ENCODE measurements around the gene LRRFIP2.
"Not testable (repeated sequence)": the region's sequence is repeated elsewhere in the genome, so short reads cannot be mapped to it uniquely, and the experiment has no call there.

LRRFIP2 gene

DNA sequence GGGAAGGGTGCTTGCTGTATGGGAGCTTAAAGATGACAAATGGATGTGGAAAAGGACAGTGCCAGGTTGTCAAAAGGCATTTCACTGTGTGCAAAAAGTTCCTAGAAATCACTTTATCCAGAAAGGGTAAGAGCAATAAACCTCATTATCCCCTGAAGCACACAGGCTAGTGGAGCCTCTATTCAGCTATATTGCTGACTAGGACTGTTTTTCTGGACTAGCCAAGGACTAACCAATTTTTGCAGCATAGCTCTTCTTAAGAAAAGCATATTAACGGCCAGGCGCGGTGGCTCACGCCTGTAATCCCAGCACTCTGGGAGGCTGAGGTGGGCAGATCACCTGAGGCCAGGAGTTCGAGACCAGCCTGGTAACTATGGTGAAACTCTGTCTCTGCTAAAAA is 116.3 kb downstream of the LRRFIP2 start:
- DNase-seq = no peak

DNA sequence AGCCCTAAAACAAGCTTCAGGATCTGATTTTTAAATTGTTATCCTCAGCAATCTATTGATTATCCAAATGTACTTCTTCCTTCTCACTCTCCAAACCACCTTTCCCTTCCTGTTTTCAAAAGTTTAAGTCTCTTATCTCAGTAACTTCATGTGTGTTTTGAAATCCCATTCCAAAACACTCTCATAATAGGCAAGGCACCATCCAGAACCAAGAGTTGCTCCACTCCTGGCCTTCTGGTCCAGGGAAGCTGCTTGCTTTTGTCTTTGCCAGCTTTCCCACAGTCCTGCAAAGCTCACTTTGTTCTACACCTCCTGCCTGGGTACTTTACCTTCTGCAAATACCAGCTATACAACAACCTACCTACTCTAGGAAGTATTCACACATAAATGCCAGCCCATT is 117.6 kb downstream of the LRRFIP2 start:
- DNase-seq = no peak

DNA sequence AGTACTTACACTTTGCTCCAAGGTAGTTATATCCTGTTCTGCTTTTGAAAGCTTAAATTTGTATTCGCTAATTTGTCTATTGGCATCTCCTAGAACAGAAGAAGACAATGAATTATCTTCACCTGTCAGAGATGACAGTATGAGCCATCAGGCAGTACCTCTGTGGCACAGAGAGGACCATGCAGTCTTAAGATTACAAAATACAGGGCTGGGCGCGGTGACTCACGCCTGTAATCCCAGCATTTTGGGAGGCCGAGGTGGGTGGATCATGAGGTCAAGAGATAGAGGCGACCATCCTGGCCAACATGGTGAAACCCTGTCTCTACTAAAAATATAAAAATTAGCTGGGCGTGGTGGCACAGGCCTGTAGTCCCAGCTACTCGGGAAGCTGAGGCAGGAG is 119.3 kb downstream of the LRRFIP2 start:
- DNase-seq = not testable (repeated sequence)

- DNase-seq = no peak
These were observed 120.0 kb downstream of the LRRFIP2 start for GRCh38 chr3:37054370-37054769.

GRCh38 chr3:37053753-37054152 is 120.6 kb downstream of the LRRFIP2 start:
- DNase-seq = no peak

DNA sequence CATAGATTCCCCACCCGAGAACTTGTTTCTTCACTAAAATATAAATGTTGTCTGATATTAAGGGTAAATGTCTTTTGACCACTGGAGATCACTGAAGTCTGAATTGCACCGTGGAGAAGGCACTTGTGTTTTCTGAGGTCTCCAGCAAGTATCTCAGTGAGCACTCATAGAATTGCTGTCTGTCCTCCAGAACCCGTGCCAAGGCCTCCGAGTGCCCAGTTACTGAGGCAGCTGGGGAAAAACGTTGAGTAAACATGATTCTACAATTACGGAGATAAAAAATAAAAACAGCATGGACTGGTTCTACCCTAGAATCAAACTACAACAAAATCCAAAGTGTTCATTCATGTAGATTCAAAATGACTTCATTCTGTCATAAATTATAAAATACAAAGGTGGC is 121.0 kb downstream of the LRRFIP2 start:
- DNase-seq = no peak

GRCh38 chr3:37052860-37053259 is 121.5 kb downstream of the LRRFIP2 start:
- no peak for DNase-seq

DNA sequence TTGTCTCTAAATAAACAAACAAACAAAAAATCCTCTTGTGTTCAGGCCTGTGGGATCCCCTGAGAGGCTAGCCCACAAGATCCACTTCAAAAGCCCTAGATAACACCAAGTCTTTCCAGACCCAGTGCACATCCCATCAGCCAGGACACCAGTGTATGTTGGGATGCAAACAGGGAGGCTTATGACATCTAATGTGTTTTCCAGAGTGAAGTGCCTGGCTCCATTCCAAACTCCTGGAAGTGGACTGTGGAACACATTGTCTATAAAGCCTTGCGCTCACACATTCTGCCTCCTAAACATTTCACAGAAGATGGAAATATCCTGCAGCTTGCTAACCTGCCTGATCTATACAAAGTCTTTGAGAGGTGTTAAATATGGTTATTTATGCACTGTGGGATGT is 124.1 kb downstream of the LRRFIP2 start:
- no peak for DNase-seq

- not testable (repeated sequence) for DNase-seq
These were observed 131.7 kb downstream of the LRRFIP2 start for GRCh38 chr3:37042712-37043111.

DNA sequence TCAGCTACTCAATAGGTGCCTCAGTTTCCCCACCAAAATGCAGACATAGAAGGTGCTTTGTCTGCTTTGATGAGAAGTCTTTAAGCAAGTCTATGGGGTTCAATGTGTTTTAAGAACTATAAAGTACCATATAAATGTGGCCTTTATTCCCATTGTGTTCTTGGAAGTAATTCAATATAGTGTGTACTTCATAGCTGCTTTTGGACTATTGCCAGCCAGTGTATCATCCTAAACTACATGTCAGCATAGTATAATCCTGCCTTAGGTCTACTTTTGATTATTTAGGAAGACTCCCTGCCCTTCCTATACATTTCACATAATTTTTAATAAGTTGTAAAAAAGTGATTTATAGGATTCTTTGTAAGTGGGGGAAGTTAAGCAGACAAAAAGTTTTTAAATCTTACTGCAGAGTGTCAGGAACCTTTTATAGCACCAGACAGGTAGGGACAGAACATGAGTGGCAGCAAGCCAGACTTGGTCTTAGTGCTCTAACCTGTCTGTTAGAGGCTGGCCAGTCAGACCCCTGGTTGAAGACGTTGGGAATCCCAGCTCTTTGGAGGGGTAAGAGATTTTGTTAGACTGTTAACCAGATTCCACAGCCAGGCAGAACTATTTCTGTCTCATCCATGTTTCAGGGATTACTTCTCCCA is 132.7 kb downstream of the LRRFIP2 start:
- DNase-seq = no peak

GRCh38 chr3:37040231-37040630 is 134.2 kb downstream of the LRRFIP2 start:
- DNase-seq = no peak

DNA sequence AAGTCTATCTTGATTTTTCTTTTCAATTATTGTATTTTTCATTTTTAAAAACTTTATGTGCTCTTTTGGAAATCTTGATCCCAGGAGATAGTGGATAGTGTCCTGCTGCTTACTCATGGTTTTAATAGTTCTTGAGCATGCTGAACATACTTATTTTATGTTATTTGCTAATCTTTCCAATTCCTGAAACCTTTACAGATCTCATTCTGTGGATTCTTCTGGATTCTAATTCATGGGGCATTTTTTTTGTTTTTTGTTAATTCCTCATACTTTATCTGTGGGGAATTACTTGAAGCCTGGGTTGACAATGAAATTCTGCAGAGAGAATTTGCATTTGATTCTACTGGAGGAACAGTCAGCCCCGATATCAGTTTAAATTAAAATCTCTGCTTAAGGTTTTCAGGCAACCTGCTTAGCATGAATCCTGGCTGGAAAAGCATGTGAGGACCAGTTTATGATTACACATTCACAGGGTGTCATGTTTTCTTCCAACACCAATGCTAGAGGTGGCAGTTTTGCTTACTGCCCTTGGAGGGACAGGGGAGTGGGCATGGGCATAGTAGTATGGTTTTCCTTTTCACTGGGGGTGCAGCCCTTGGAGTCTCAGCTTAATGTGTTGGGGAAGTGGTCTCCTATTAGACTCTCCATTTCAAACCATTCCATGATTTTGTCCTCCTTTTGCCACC is 135.1 kb downstream of the LRRFIP2 start:
- DNase-seq = no peak

GRCh38 chr3:37037352-37037751 is 137.0 kb downstream of the LRRFIP2 start:
- no peak for DNase-seq

DNA sequence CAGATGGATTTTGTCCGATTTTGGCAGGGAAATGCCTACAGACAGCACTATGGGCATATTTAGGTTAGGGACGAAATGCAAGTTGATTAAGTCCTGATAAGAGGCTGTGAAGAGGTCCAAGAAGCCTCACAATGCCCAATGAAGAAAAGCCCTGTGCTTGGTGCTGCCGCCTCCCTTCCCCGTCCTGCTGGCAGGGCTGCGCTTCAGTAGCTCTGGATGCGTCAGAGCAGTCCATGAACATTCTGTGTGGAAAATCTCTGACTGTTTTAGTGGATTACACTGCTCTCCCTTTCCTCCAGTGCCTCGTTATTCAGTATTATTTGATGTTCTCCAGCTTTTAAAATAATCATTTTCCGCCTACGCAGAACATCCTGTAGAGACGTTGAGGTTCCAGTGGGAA is 141.4 kb downstream of the LRRFIP2 start:
- no peak for DNase-seq

- no peak for DNase-seq
These were observed 143.2 kb downstream of the LRRFIP2 start for GRCh38 chr3:37031096-37031682.

DNA sequence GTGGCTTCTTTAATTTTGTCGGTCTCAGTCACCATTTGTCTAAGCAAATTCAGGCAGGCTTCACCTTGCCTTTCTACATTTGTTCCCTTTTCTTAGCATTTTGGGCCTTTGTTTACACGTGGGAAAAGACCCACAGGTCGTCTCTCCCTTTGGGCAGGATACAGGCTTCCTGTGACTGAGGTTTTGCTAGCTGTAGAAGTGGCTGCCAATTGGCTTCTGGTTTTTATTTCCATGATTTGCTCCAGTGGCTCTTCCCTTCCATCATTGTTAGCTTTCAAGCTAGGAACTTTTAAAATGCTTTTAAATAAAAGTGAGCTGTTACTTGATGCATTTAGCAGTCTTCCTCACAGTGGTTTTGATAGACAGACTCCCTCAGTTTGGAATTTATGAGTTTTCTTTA is 143.8 kb downstream of the LRRFIP2 start:
- DNase-seq = no peak

DNA sequence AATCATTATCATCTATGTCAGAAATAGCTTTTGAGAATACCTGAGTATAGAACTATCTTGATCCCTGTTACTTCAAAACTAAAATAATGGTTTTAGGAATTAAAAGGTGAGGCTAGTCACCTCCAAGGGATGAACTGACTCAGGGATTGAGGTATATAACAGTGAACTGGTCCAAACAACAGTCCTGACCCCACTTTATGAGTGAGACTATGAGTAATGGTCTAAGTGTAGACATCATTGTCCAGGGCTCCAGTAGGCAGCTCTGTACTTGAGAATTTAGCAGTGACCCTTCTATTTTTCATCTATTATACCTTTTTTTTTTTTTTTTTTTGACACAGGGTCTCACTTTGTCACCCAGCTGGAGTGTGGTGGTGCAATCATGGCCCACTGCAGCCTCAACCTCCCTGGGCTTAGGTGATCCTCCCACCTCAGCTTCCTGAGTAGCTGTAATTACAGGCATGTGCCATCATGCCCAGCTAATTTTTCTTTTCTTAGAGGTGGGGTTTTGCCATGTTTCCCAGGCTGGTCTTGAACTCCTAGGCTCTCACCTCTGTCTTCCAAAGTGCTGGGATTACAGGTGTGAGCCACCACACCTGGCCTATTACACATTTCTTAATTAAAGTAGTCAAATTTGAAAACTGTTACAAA is 144.7 kb downstream of the LRRFIP2 start:
- no peak for DNase-seq

GRCh38 chr3:37029111-37029510 is 145.3 kb downstream of the LRRFIP2 start:
- no peak for DNase-seq

GRCh38 chr3:37028329-37028728 is 146.1 kb downstream of the LRRFIP2 start:
- no peak for DNase-seq

GRCh38 chr3:37026851-37027250 is 147.5 kb downstream of the LRRFIP2 start:
- no peak for DNase-seq

- DNase-seq = no peak
These were observed 148.6 kb downstream of the LRRFIP2 start for GRCh38 chr3:37025561-37026335.

GRCh38 chr3:37024820-37025405 is 149.5 kb downstream of the LRRFIP2 start:
- no peak for DNase-seq

DNA sequence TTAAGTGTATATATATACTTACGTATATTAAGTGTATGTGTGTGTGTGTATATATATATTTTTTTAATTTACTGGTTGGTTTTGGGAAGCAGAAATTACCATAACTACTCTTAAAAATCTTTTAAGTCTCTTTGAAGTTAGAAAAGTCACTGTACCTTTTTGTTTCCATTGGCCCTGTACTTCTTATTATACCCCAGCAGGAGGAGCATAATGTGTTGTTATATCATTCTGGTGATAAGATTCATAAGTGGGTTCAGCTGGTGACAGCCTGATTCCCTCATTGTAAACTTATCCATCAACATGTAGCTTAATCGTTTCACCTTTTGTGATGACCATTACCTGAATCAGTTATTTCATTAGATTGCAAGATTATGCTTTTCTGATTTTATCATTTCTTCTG is 150.3 kb downstream of the LRRFIP2 start:
- no peak for DNase-seq

Measured in amniotic stem cell (primary cell).